ENCODE measurements around the gene TP53BP2. TPM values are rescaled to one million over a fixed set of nuclear protein-coding genes. Genes with fewer than 3 reads are reported as not detected.

The TP53BP2 gene
- total and polyA plus RNA-seq, 2 experiments from 2014 or later = 36.8 to 93.5 TPM

- no peaks in the 10 kb centered on the region for H3K9me3 ChIP-seq (ENCODE audit: low read depth)
- H3K27me3 ChIP-seq = no peaks in the 10 kb centered on the region
- no peaks in the 10 kb centered on the region for H3K4me1 ChIP-seq (ENCODE audit: low read depth)
- no peak for DNase-seq (ENCODE audit: low read depth in 1 of 2, low spot score in 1 of 2)
- no peak overlapping the region for H3K4me3 ChIP-seq
- H3K36me3 ChIP-seq = peaks cover 9% of the 10 kb centered on the region
- TF ChIP-seq CTCF (IDR thresholded peaks at IDR 0.05; ENCODE audit: low read depth, low read length) = no peak
- H3K27ac ChIP-seq = no peak overlapping the region
Observed at GRCh38 chr1:223759273-223759672, 86.5 kb downstream of the TP53BP2 start.

DNA sequence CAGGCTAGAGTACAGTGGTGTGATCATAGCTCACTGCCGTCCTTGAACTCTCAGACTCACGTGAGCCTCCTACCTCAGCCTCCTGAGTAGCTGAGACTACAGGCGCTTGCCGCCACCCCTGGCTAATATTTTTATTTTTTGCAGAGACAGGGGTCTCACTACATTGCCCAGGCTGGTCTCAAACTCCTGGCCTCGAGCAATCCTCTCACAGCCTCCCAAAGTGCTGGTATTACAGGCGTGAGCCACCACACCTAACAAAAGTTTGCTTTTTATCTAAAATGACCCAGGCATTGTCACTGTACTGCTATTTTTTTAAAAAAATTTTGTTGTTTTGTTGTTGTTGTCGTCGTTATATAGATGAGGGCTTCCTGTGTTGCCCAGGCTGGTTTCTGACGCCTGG lies 87.0 kb downstream of the TP53BP2 start:
- TF ChIP-seq CTCF (IDR thresholded peaks at IDR 0.05; ENCODE audit: low read depth, low read length) = no peak
- Histone ChIP-seq H3K36me3 (peaks cover 10% of the 10 kb centered on the region), H3K4me1 (ENCODE audit: low read depth) (no peaks in the 10 kb centered on the region), H3K27ac (no peak overlapping the region), H3K27me3 (no peaks in the 10 kb centered on the region), H3K9me3 (ENCODE audit: low read depth) (no peaks in the 10 kb centered on the region), H3K4me3 (no peak overlapping the region)
- DNase-seq (ENCODE audit: low read depth in 1 of 2, low spot score in 1 of 2) = no peak

DNA sequence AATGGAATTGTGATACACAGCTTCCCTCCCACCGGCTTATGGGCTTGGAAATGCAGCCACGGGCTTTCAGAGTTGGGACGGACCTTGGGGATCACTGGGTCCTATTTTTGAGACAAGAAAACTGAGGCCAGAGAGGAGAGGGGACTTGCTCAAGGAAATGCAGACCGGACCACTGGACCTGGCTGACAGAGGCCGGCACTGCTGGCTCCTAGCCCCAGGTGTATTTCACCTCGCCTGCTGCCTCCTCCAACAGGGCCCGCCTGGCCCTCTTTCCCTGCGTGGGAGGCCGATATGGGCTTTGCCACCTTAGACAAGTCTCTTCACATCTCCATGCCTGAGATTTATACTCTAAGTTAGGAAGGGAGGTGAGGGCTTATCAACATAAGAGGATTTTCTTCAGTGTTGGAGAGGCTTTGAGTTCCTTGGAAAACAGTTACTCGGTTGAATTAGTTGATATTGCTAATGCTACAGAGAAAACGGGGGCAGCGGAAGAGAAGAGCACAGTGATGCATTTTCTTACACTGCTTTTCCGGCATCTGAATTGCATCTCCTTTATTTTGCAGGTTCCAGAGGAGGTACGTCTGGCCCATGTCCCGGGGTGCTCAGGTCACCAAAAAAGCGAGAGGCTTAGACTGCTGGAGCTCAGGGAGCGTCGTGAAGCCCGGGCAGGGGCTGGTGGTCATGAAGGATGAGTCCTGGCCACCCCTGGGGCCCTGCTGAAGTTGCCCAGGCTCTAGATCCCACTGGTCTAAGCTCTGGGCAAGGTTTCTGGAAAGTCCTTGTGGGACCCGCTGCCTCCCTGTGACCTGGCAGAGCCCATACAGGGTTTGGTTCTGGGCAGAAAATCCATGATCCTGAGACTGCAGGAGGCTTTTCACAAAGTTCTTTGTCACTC lies 88.7 kb downstream of the TP53BP2 start:
- H3K36me3 ChIP-seq = peaks cover 8% of the 10 kb centered on the region
- no peak overlapping the region for H3K4me3 ChIP-seq
- DNase-seq (ENCODE audit: low read depth in 1 of 2, low spot score in 1 of 2) = no peak
- no peak for TF ChIP-seq CTCF (IDR thresholded peaks at IDR 0.05; ENCODE audit: low read depth, low read length)
- peaks cover 5% of the 10 kb centered on the region for H3K4me1 ChIP-seq (ENCODE audit: low read depth)
- H3K27ac ChIP-seq = no peak overlapping the region
- no peaks in the 10 kb centered on the region for H3K9me3 ChIP-seq (ENCODE audit: low read depth)
- H3K27me3 ChIP-seq = no peaks in the 10 kb centered on the region

DNA sequence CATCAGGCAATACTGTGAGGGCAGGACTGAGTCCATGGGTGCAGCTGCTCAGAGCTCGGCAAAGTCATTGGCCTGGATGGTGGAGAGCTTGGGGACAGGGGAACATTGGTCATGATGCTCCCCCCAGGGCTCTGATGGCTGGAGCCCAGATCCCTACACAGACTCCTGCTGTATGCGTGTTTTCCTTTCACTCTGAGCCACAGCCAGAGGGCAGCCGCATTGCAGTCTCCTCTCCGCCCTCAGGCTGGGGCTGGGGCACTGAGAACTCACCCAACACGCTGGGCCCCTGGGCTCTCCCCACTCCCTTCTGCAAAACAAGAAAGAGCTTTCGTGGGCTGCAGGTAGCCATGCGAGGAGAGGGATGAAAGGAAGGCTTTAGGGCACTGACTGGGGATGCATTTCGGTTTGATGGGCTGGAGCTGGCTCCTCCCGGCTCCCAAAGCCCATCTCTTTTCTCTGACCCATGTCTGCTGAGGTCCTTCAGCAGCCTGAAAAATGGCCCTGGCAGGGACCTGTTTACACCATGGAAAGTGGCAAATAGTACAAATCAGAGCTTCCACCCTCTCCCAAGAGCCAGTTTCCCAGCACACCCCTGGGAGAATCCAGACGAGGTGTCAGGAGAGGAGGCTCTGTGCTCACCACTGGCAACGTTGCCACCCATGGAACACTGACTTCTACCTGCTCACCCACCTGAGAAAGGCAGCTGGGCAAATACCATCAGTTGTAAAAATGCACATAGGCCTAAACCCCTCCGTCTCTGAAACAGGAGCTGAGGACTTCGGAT lies 89.6 kb downstream of the TP53BP2 start:
- Histone ChIP-seq H3K27ac (no peak overlapping the region), H3K4me3 (no peak overlapping the region), H3K27me3 (no peaks in the 10 kb centered on the region), H3K36me3 (peaks cover 3% of the 10 kb centered on the region), H3K9me3 (ENCODE audit: low read depth) (no peaks in the 10 kb centered on the region), H3K4me1 (ENCODE audit: low read depth) (peaks cover 5% of the 10 kb centered on the region)
- no peak for DNase-seq (ENCODE audit: low read depth in 1 of 2, low spot score in 1 of 2)
- no peak for TF ChIP-seq CTCF (IDR thresholded peaks at IDR 0.05; ENCODE audit: low read depth, low read length)

DNA sequence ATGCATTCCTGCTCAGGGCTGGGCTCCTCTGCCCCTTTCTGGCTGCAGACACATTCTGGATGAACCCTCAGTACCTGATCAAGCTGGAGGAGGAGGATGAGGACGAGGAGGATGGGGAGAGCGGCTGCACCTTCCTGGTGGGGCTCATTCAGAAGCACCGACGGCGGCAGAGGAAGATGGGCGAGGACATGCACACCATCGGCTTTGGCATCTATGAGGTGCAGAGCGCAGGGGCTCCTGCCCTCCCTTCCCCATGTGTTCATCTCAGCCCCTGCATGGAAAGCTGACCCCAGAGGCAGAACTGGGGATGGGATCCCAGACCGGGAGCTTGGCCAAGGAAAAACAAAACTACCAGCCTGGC lies 90.3 kb downstream of the TP53BP2 start:
- Histone ChIP-seq H3K4me1 (ENCODE audit: low read depth) (peaks cover 5% of the 10 kb centered on the region), H3K36me3 (peaks cover 3% of the 10 kb centered on the region), H3K4me3 (no peak overlapping the region), H3K27me3 (no peaks in the 10 kb centered on the region), H3K27ac (no peak overlapping the region), H3K9me3 (ENCODE audit: low read depth) (no peaks in the 10 kb centered on the region)
- no peak for TF ChIP-seq CTCF (IDR thresholded peaks at IDR 0.05; ENCODE audit: low read depth, low read length)
- no peak for DNase-seq (ENCODE audit: low read depth in 1 of 2, low spot score in 1 of 2)

Data from cardiac muscle cell (in vitro differentiated cells and primary cell).